HEK293 (cell line): Measurements from ENCODE around the gene TBC1D22A.

Experiments
- BCL11B ChIP-seq: fragments of 450-650 bp; formaldehyde crosslinking; IDR thresholded peaks from 2 replicates; pipeline ENCODE4 v1.5.1; 2016; ENCODE audit warnings: low read depth, missing biosample characterization, missing genetic modification characterization
- KLF10 ChIP-seq: fragments of 450-650 bp; IDR thresholded peaks from 2 replicates; pipeline ENCODE4 v1.5.1; 2018; ENCODE audit warnings: missing biosample characterization, mild to moderate bottlenecking, missing genetic modification characterization
- KLF7 ChIP-seq: fragments of 450-650 bp; formaldehyde crosslinking; IDR thresholded peaks from 2 replicates; pipeline ENCODE4 v1.5.1; 2016; ENCODE audit warnings: missing biosample characterization, missing genetic modification characterization, borderline replicate concordance
- RBAK ChIP-seq: fragments of 450-650 bp; formaldehyde crosslinking; IDR thresholded peaks from 2 replicates; pipeline ENCODE4 v1.5.1; 2016; ENCODE audit warnings: missing biosample characterization, missing genetic modification characterization
- SETDB1 ChIP-seq: IDR thresholded peaks from one replicate; pipeline ENCODE4 v1.6.1; 2017; ENCODE audit warnings: mild to moderate bottlenecking, low read length, moderate library complexity, mixed read lengths; ENCODE audit not compliant: insufficient read length
- SP2 ChIP-seq: fragments of 450-650 bp; formaldehyde crosslinking; IDR thresholded peaks from 2 replicates; pipeline ENCODE4 v1.5.1; 2016; ENCODE audit warnings: missing biosample characterization, missing genetic modification characterization
- SP3 ChIP-seq: fragments of 450-650 bp; formaldehyde crosslinking; IDR thresholded peaks from 2 replicates; pipeline ENCODE4 v1.5.1; 2016; ENCODE audit warnings: missing biosample characterization, missing genetic modification characterization
- YY2 ChIP-seq: fragments of 450-650 bp; formaldehyde crosslinking; IDR thresholded peaks from 2 replicates; pipeline ENCODE4 v1.5.1; 2016; ENCODE audit warnings: missing biosample characterization, missing genetic modification characterization
- ZBTB1 ChIP-seq: fragments of 450-650 bp; formaldehyde crosslinking; IDR thresholded peaks from 2 replicates; pipeline ENCODE4 v1.5.1; 2016; ENCODE audit warnings: missing biosample characterization, missing genetic modification characterization
- ZNF10 ChIP-seq: fragments of 450-650 bp; formaldehyde crosslinking; IDR thresholded peaks from 2 replicates; pipeline ENCODE4 v1.5.1; 2017; ENCODE audit warnings: missing biosample characterization, missing genetic modification characterization
- ZNF132 ChIP-seq: fragments of 450-650 bp; formaldehyde crosslinking; IDR thresholded peaks from 2 replicates; pipeline ENCODE4 v1.5.1; 2017; ENCODE audit warnings: missing biosample characterization, missing genetic modification characterization, borderline replicate concordance
- ZNF239 ChIP-seq: fragments of 450-650 bp; formaldehyde crosslinking; IDR thresholded peaks from 2 replicates; pipeline ENCODE4 v1.5.1; 2016; ENCODE audit warnings: missing biosample characterization, missing genetic modification characterization
- ZNF335 ChIP-seq: fragments of 450-650 bp; formaldehyde crosslinking; conservative IDR thresholded peaks from 2 replicates; pipeline ENCODE4 v1.5.1; 2016; ENCODE audit warnings: missing biosample characterization, missing genetic modification characterization
- ZNF366 ChIP-seq: fragments of 450-650 bp; formaldehyde crosslinking; conservative IDR thresholded peaks from 2 replicates; pipeline ENCODE4 v1.5.1; 2016; ENCODE audit warnings: missing biosample characterization, missing genetic modification characterization
- ZNF404 ChIP-seq: fragments of 450-650 bp; formaldehyde crosslinking; IDR thresholded peaks from 2 replicates; pipeline ENCODE4 v1.5.1; 2017; ENCODE audit warnings: missing biosample characterization, missing genetic modification characterization
- ZNF555 ChIP-seq: fragments of 450-650 bp; formaldehyde crosslinking; conservative IDR thresholded peaks from 2 replicates; pipeline ENCODE4 v1.5.1; 2017; ENCODE audit warnings: missing biosample characterization, mild to moderate bottlenecking, missing genetic modification characterization, inconsistent platforms
- ZNF585B ChIP-seq: fragments of 450-650 bp; formaldehyde crosslinking; IDR thresholded peaks from 2 replicates; pipeline ENCODE4 v1.5.1; 2016; ENCODE audit warnings: missing biosample characterization, missing genetic modification characterization
- ZNF600 ChIP-seq: fragments of 450-650 bp; formaldehyde crosslinking; IDR thresholded peaks from 2 replicates; pipeline ENCODE4 v1.5.1; 2016; ENCODE audit warnings: missing biosample characterization, missing genetic modification characterization
- ZNF670 ChIP-seq: fragments of 450-650 bp; formaldehyde crosslinking; IDR thresholded peaks from 2 replicates; pipeline ENCODE4 v1.5.1; 2016; ENCODE audit warnings: missing biosample characterization, missing genetic modification characterization, low read depth
- ZNF747 ChIP-seq: fragments of 450-650 bp; formaldehyde crosslinking; IDR thresholded peaks from 2 replicates; pipeline ENCODE4 v1.5.1; 2016; ENCODE audit warnings: missing biosample characterization, missing genetic modification characterization
- TF ChIP-seq, protein P1 (sequence below): fragments of 450-650 bp; formaldehyde crosslinking; IDR thresholded peaks from 2 replicates; pipeline ENCODE4 v1.5.1; 2016; ENCODE audit warnings: missing biosample characterization, missing genetic modification characterization, borderline replicate concordance
- TF ChIP-seq, protein P2 (sequence below): fragments of 450-650 bp; IDR thresholded peaks from 2 replicates; pipeline ENCODE4 v1.5.1; 2018; ENCODE audit warnings: missing biosample characterization, mild to moderate bottlenecking, missing genetic modification characterization
- TF ChIP-seq, protein P3 (sequence below): fragments of 450-650 bp; formaldehyde crosslinking; IDR thresholded peaks from 2 replicates; pipeline ENCODE4 v1.5.1; 2016; ENCODE audit warnings: missing biosample characterization, missing genetic modification characterization
- TF ChIP-seq, protein P4 (sequence below): fragments of 450-650 bp; formaldehyde crosslinking; IDR thresholded peaks from 2 replicates; pipeline ENCODE4 v1.5.1; 2016; ENCODE audit warnings: missing biosample characterization, missing genetic modification characterization, borderline replicate concordance
- TF ChIP-seq, protein P5 (sequence below): fragments of 450-650 bp; formaldehyde crosslinking; IDR thresholded peaks from 2 replicates; pipeline ENCODE4 v1.5.1; 2016; ENCODE audit warnings: missing biosample characterization, missing genetic modification characterization
- TF ChIP-seq, protein P6 (sequence below): fragments of 450-650 bp; formaldehyde crosslinking; IDR thresholded peaks from 2 replicates; pipeline ENCODE4 v1.5.1; 2017; ENCODE audit warnings: missing biosample characterization, missing genetic modification characterization

TBC1D22A gene

DNA sequence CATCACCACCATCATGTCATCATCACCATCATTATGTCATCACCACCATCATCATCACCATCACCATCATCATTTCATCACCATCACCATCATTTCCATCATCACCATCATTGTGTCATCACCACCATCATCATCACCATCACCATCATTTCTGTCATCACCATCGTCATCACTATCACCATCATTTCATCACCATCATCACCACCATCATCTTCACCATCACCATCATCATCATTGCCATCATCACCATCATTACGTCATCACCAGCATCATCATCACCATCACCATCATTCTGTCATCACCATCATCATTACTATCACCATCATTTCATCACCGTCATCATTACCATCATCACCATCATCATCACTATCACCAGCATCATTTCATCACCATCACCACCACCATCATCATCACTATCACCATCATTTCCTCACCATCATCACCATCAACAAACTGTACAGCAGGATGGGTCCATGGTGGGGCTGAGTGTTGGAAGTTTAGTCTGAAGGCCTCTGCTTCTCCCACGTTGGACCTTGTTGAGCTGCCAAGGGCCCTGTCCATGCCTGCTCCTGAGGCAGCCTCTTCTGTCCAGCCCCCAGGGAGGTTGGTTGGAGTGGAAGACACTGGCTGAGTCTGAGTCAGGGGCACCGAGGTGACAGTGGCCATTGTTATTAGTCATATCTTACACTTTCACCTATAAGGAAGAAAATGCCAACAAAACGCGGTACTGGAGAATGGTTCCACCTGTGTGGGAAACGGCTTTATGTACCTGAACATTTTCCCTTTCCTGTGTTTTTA, 247.1 kb downstream of the TBC1D22A start (continued):
- no peak for TF ChIP-seq ZNF585B
- TF ChIP-seq BCL11B (tag by site-specific recombination): no peak
- no peak for TF ChIP-seq ZNF404 (tag by site-specific recombination)
- TF ChIP-seq, protein P1, sequence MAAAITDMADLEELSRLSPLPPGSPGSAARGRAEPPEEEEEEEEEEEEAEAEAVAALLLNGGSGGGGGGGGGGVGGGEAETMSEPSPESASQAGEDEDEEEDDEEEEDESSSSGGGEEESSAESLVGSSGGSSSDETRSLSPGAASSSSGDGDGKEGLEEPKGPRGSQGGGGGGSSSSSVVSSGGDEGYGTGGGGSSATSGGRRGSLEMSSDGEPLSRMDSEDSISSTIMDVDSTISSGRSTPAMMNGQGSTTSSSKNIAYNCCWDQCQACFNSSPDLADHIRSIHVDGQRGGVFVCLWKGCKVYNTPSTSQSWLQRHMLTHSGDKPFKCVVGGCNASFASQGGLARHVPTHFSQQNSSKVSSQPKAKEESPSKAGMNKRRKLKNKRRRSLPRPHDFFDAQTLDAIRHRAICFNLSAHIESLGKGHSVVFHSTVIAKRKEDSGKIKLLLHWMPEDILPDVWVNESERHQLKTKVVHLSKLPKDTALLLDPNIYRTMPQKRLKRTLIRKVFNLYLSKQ: 0 out of 2 replicates have a peak, but pooled peaks have one; percentile 9
- no peak for TF ChIP-seq ZNF132
- TF ChIP-seq, protein P2, sequence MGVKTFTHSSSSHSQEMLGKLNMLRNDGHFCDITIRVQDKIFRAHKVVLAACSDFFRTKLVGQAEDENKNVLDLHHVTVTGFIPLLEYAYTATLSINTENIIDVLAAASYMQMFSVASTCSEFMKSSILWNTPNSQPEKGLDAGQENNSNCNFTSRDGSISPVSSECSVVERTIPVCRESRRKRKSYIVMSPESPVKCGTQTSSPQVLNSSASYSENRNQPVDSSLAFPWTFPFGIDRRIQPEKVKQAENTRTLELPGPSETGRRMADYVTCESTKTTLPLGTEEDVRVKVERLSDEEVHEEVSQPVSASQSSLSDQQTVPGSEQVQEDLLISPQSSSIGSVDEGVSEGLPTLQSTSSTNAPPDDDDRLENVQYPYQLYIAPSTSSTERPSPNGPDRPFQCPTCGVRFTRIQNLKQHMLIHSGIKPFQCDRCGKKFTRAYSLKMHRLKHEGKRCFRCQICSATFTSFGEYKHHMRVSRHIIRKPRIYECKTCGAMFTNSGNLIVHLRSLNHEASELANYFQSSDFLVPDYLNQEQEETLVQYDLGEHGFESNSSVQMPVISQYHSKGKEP (tag by site-specific recombination): no peak
- TF ChIP-seq ZNF335 (tag by site-specific recombination): no peak
- peak; percentile 54; the same call in 1 of the 2 replicates for TF ChIP-seq ZNF366
- TF ChIP-seq KLF7 (tag by site-specific recombination): no peak
- TF ChIP-seq YY2 (tag by site-specific recombination): peak; percentile 98
- TF ChIP-seq, protein P3, sequence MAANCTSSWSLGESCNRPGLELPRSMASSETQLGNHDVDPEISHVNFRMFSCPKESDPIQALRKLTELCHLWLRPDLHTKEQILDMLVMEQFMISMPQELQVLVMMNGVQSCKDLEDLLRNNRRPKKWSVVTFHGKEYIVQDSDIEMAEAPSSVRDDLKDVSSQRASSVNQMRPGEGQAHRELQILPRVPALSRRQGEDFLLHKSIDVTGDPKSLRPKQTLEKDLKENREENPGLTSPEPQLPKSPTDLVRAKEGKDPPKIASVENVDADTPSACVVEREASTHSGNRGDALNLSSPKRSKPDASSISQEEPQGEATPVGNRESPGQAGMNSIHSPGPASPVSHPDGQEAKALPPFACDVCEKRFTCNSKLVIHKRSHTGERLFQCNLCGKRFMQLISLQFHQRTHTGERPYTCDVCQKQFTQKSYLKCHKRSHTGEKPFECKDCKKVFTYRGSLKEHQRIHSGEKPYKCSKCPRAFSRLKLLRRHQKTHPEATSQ (tag by site-specific recombination): no peak
- no peak for TF ChIP-seq SETDB1
- TF ChIP-seq SP2 (tag by site-specific recombination): no peak
- TF ChIP-seq, protein P4, sequence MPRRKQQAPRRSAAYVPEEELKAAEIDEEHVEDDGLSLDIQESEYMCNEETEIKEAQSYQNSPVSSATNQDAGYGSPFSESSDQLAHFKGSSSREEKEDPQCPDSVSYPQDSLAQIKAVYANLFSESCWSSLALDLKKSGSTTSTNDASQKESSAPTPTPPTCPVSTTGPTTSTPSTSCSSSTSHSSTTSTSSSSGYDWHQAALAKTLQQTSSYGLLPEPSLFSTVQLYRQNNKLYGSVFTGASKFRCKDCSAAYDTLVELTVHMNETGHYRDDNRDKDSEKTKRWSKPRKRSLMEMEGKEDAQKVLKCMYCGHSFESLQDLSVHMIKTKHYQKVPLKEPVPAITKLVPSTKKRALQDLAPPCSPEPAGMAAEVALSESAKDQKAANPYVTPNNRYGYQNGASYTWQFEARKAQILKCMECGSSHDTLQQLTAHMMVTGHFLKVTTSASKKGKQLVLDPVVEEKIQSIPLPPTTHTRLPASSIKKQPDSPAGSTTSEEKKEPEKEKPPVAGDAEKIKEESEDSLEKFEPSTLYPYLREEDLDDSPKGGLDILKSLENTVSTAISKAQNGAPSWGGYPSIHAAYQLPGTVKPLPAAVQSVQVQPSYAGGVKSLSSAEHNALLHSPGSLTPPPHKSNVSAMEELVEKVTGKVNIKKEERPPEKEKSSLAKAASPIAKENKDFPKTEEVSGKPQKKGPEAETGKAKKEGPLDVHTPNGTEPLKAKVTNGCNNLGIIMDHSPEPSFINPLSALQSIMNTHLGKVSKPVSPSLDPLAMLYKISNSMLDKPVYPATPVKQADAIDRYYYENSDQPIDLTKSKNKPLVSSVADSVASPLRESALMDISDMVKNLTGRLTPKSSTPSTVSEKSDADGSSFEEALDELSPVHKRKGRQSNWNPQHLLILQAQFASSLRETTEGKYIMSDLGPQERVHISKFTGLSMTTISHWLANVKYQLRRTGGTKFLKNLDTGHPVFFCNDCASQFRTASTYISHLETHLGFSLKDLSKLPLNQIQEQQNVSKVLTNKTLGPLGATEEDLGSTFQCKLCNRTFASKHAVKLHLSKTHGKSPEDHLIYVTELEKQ (tag by site-specific recombination): peak; percentile 12; the same call in 1 of the 2 replicates
- TF ChIP-seq ZNF239: no peak
- no peak for TF ChIP-seq ZNF555 (tag by site-specific recombination)
- no peak for TF ChIP-seq ZNF600 (tag by site-specific recombination)
- TF ChIP-seq RBAK (tag by site-specific recombination): peak; percentile 97
- no peak for TF ChIP-seq ZNF10 (tag by site-specific recombination)
- peak; percentile 94 for TF ChIP-seq ZNF670 (tag by site-specific recombination)
- TF ChIP-seq, protein P5, sequence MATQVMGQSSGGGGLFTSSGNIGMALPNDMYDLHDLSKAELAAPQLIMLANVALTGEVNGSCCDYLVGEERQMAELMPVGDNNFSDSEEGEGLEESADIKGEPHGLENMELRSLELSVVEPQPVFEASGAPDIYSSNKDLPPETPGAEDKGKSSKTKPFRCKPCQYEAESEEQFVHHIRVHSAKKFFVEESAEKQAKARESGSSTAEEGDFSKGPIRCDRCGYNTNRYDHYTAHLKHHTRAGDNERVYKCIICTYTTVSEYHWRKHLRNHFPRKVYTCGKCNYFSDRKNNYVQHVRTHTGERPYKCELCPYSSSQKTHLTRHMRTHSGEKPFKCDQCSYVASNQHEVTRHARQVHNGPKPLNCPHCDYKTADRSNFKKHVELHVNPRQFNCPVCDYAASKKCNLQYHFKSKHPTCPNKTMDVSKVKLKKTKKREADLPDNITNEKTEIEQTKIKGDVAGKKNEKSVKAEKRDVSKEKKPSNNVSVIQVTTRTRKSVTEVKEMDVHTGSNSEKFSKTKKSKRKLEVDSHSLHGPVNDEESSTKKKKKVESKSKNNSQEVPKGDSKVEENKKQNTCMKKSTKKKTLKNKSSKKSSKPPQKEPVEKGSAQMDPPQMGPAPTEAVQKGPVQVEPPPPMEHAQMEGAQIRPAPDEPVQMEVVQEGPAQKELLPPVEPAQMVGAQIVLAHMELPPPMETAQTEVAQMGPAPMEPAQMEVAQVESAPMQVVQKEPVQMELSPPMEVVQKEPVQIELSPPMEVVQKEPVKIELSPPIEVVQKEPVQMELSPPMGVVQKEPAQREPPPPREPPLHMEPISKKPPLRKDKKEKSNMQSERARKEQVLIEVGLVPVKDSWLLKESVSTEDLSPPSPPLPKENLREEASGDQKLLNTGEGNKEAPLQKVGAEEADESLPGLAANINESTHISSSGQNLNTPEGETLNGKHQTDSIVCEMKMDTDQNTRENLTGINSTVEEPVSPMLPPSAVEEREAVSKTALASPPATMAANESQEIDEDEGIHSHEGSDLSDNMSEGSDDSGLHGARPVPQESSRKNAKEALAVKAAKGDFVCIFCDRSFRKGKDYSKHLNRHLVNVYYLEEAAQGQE (tag by site-specific recombination): no peak
- no peak for TF ChIP-seq ZBTB1 (tag by site-specific recombination)
- TF ChIP-seq SP3 (tag by site-specific recombination): no peak
- TF ChIP-seq KLF10 (tag by site-specific recombination): no peak
- TF ChIP-seq, protein P6, sequence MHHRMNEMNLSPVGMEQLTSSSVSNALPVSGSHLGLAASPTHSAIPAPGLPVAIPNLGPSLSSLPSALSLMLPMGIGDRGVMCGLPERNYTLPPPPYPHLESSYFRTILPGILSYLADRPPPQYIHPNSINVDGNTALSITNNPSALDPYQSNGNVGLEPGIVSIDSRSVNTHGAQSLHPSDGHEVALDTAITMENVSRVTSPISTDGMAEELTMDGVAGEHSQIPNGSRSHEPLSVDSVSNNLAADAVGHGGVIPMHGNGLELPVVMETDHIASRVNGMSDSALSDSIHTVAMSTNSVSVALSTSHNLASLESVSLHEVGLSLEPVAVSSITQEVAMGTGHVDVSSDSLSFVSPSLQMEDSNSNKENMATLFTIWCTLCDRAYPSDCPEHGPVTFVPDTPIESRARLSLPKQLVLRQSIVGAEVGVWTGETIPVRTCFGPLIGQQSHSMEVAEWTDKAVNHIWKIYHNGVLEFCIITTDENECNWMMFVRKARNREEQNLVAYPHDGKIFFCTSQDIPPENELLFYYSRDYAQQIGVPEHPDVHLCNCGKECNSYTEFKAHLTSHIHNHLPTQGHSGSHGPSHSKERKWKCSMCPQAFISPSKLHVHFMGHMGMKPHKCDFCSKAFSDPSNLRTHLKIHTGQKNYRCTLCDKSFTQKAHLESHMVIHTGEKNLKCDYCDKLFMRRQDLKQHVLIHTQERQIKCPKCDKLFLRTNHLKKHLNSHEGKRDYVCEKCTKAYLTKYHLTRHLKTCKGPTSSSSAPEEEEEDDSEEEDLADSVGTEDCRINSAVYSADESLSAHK (tag by site-specific recombination): no peak
- TF ChIP-seq ZNF747 (tag by site-specific recombination): peak; percentile 99
